A673 (cell line): ENCODE results near the gene SLC40A1. TPM values are rescaled to one million over a fixed set of nuclear protein-coding genes. Genes with fewer than 3 reads are reported as not detected.

ENCODE experiments used
- BruUV-seq: library from RNA; stranded (reverse); fragments of 400-500 nt; replicated peaks from 2 replicates; lab custom pipeline; 2021; lab: Mats Ljungman, UMichigan
- CTCF ChIA-PET: fragments of 300-600 bp; sonication (Branson Sonifier 250); formaldehyde crosslinking; loops from one replicate; lab custom pipeline; 2022; ENCODE audit warnings: antibody characterized with exemption; lab: Charles Lee
- POLR2A ChIA-PET: fragments of 300-600 bp; sonication (Branson Sonifier 250); formaldehyde crosslinking; loops from one replicate; lab custom pipeline; 2022; ENCODE audit warnings: antibody characterized with exemption; ENCODE audit not compliant: low non-redundant PET; lab: Charles Lee
- DNase-seq: peaks from one replicate; pipeline ENCODE4 v3.0.0-alpha.2; 2015; ENCODE audit warnings: low spot score
- H3K27ac ChIP-seq: fragments of 200-600 bp; sonication (generic); 2 replicates; pipeline ENCODE4 v1.5.1; 2016; ENCODE audit warnings: mixed run types, low read depth, mild to moderate bottlenecking, mixed read lengths, antibody characterized with exemption, low read length; ENCODE audit not compliant: poor library complexity, severe bottlenecking
- H3K27me3 ChIP-seq: fragments of 200-600 bp; sonication (generic); replicated peaks from 2 replicates; pipeline ENCODE4 v1.6.1; 2017; ENCODE audit warnings: mixed run types, low read depth, mild to moderate bottlenecking, mixed read lengths, antibody characterized with exemption, low read length; ENCODE audit not compliant: insufficient read depth, poor library complexity
- H3K36me3 ChIP-seq: fragments of 200-600 bp; sonication (generic); 2 replicates; pipeline ENCODE4 v1.6.1; 2016; ENCODE audit warnings: mixed run types, mild to moderate bottlenecking, mixed read lengths, antibody characterized with exemption, low read length; ENCODE audit not compliant: insufficient read depth, poor library complexity, severe bottlenecking
- H3K4me1 ChIP-seq: fragments of 200-600 bp; sonication (generic); 2 replicates; pipeline ENCODE4 v1.6.1; 2017; ENCODE audit warnings: mixed run types, mild to moderate bottlenecking, mixed read lengths, antibody characterized with exemption, low read length; ENCODE audit not compliant: insufficient read depth, poor library complexity, severe bottlenecking
- H3K4me3 ChIP-seq: fragments of 200-600 bp; sonication (generic); 2 replicates; pipeline ENCODE4 v1.5.1; 2016; ENCODE audit warnings: low read depth, mixed run types, mild to moderate bottlenecking, mixed read lengths, low read length; ENCODE audit not compliant: poor library complexity, severe bottlenecking
- H3K9me3 ChIP-seq: fragments of 200-600 bp; sonication (generic); 2 replicates; pipeline ENCODE4 v1.6.1; 2016; ENCODE audit warnings: mixed run types, low read depth, mild to moderate bottlenecking, mixed read lengths, antibody characterized with exemption, low read length; ENCODE audit not compliant: poor library complexity, severe bottlenecking
- CTCF ChIP-seq: fragments of 300-800, 200-600 bp; sonication (generic); conservative IDR thresholded peaks from 2 replicates; pipeline ENCODE4 v1.5.1; 2017; ENCODE audit warnings: low read depth, mild to moderate bottlenecking, antibody characterized with exemption, low read length, moderate library complexity, mixed read lengths
- EZH2 ChIP-seq: fragments of 200-600 bp; sonication (generic); IDR thresholded peaks from 2 replicates; pipeline ENCODE4 v1.6.1; 2017; ENCODE audit warnings: borderline replicate concordance, low read depth, mild to moderate bottlenecking, mixed read lengths, antibody characterized with exemption, low read length; ENCODE audit not compliant: poor library complexity, severe bottlenecking
- intact Hi-C: fragments of 100-400 bp; cut with micrococcal nuclease; formaldehyde crosslinking; loops from one replicate; pipeline ENCODE4 v1.10.0; 2022; ENCODE audit not compliant: unreplicated experiment
- total RNA-seq: library from RNA; stranded (reverse); gene quantifications from 2 replicates; pipeline ENCODE4 v1.2.3, GENCODE V29; 2021

The SLC40A1 gene
- total RNA-seq, 1 experiment from 2014 or later, result 1.9 TPM

DNA sequence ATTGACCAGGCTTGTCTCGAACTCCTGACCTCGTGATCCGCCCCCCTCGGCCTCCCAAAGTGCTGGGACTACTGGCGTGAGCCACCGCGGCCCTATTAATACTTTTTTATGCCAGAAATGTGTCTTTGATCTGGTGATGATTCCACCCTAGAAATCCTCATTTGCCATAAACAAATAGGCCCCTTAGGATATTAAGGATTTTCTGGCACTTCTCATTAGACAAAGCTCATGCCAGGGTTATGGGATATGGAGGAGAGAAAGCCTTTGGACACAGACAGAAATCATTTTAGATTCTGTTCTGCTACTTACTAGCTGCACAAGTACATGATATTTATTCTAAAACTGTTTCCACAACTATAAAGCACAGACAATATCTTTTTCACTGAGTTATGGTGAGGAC is 24.1 kb downstream of the SLC40A1 start:
- H3K27me3 ChIP-seq, result no peaks in the 10 kb centered on the region
- intact Hi-C loops, result no loop called here
- no peak overlapping the region for H3K4me3 ChIP-seq
- ChIA-PET POLR2A (no interaction called here), CTCF (no interaction called here)
- no peaks in the 10 kb centered on the region for H3K36me3 ChIP-seq
- no peaks in the 10 kb centered on the region for H3K9me3 ChIP-seq
- no peak overlapping the region for H3K27ac ChIP-seq
- no peak for DNase-seq
- H3K4me1 ChIP-seq, result no peaks in the 10 kb centered on the region
- TF ChIP-seq EZH2, result no peak
- TF ChIP-seq CTCF, result no peak
- no TSS peak for BruUV-seq

GRCh38 chr2:189555232-189555631 is 25.4 kb downstream of the SLC40A1 start:
- no peak for TF ChIP-seq EZH2
- no peak for TF ChIP-seq CTCF
- intact Hi-C loops, result no loop called here
- no peak for DNase-seq
- no peaks in the 10 kb centered on the region for H3K36me3 ChIP-seq
- ChIA-PET CTCF (no interaction called here), POLR2A (no interaction called here)
- no peaks in the 10 kb centered on the region for H3K27me3 ChIP-seq
- H3K4me3 ChIP-seq, result no peak overlapping the region
- H3K9me3 ChIP-seq, result no peaks in the 10 kb centered on the region
- H3K27ac ChIP-seq, result no peak overlapping the region
- BruUV-seq, result no TSS peak
- H3K4me1 ChIP-seq, result no peaks in the 10 kb centered on the region

DNA sequence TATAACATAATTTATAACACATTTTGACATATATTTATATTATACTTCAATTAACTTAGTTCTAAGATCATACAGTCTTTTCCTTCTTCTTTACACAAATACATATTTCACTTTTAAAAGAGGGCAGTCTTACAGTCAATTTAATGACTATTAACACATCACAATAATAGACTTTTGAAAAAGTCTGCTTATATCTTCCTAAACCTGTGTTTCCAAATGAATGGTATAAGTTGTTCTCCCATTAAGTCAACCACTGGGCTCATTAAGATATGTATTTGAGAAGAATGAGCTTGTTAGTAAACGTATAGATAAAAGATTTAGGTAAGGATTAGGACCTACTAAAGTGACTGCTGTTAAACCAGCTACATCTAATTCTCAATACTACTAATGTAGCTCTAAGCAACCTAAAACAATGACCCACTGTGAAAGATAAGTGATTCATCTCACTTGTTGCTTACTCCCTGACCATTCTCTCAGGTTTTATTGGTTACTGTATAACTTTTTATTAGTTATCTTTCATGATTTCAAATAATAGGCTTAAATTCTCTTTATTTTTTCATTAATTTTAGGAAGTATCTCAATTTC is 27.0 kb downstream of the SLC40A1 start:
- no peak for DNase-seq
- CTCF ChIA-PET, result no interaction called here
- no peak for TF ChIP-seq CTCF
- TF ChIP-seq EZH2, result no peak

More for the DNA sequence above, 27.0 kb downstream of the SLC40A1 start:
- H3K4me1 ChIP-seq, result no peaks in the 10 kb centered on the region
- no peaks in the 10 kb centered on the region for H3K36me3 ChIP-seq
- no peaks in the 10 kb centered on the region for H3K9me3 ChIP-seq
- no TSS peak for BruUV-seq
- POLR2A ChIA-PET, result no interaction called here
- H3K27me3 ChIP-seq, result no peaks in the 10 kb centered on the region
- H3K27ac ChIP-seq, result no peak overlapping the region
- no peak overlapping the region for H3K4me3 ChIP-seq
- intact Hi-C loops, result no loop called here
